Esophagus mucosa (tissue), 1 donor: ENCODE results near the gene IRGC. TPM values are rescaled to one million over a fixed set of nuclear protein-coding genes. Genes with fewer than 3 reads are reported as not detected.
"Not testable (repeated sequence)": the region's sequence is repeated elsewhere in the genome, so short reads cannot be mapped to it uniquely, and the experiment has no call there.

Source experiments
- ATAC-seq: fragments of 200-7000 bp; cut with Tn5 transposase; one replicate; pipeline ENCODE4 v1.9.1; 2020
- total RNA-seq: library from RNA; stranded (reverse); gene quantifications from one replicate; pipeline ENCODE4 v1.2.4, GENCODE V29; 2023
- donor health status: DM: yes; HTN: yes; CAD: no.

The IRGC gene
- total RNA-seq, 1 donor from 2014 or later = not detected

DNA sequence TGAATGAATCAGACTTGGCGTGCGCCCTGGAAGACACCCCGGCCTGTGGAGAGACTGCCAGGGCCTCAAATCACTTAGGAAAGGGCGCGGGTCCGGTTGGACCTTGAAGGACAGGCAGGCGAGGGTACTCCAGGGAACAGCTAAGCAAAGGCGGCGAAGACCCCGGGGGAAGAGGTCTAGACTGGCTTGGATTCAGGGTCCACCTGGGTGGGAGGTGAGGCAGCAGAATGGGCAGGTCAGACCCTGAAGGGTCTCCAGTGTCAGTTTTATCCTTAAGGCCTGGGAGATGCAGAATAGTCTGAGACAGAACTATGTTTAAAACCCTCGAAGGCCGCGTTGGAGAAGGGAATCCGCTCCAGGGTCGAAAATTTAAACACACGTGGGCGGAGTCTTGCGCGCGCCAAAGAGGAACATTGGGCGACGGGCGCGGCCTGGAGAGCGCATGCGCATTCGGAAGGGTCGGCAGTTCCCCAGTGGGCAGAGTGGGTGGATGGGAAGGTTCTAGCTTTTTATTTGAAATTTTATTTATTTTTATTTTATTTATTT, 39.5 kb downstream of the IRGC start:
- ATAC-seq = peak; percentile 6

DNA sequence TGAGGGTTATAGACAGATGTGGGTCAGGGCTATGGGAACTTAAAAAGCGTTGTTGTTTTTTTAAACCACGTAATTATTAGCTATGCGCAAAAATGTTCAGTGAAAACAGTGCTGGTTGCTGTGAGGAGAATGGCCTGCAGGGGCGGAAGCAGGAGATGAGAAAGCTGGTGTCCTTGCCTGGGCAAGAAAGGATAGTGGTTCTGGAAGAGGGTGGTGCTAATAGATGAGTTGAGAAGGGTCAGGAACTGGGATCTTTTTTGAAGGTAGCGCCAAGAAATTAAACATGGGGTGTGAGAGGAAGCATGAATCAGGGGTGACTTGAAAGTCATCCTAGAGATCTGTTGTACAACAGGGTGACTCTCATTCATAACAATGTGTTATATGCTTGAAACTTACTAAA, 43.6 kb downstream of the IRGC start:
- peak; percentile 45 for ATAC-seq

DNA sequence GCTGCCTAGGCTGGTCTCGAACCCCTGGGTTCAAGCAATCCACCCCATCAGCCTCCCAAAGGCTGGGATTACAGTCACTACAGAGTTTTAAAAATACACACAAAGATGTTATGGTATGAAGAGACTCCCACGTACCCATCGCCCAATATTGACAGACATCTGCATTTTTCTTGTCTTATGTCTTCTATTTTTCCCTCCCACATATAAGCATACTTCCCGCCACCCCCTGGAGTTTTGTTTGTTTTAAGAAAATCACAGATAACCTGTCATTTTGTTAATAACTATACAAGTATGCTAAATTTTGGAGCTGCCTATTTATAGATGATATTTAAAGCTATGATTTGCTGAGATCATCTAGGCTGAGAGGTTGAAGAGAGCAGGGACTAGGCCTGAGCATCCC, 45.1 kb downstream of the IRGC start:
- no peak for ATAC-seq

DNA sequence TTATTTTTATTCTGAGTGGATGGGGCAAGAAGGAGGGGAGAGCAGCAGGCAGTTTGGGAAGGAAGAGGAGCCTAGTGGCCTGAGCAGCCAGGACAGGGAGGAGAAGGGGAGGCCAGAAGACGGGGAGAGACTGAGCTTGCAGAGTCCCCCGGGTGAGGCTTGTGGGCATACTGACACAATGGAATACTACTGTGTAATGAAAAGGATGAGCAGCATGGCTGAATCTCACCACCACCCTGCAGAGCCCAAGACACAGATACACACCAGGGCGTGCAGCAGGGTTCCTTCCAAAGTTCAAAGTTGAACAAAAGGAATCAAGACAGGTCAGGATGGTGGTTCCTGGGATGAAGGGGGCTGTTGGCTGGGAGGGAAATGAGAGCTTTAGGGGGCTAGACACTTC, 46.9 kb downstream of the IRGC start:
- no peak for ATAC-seq

DNA sequence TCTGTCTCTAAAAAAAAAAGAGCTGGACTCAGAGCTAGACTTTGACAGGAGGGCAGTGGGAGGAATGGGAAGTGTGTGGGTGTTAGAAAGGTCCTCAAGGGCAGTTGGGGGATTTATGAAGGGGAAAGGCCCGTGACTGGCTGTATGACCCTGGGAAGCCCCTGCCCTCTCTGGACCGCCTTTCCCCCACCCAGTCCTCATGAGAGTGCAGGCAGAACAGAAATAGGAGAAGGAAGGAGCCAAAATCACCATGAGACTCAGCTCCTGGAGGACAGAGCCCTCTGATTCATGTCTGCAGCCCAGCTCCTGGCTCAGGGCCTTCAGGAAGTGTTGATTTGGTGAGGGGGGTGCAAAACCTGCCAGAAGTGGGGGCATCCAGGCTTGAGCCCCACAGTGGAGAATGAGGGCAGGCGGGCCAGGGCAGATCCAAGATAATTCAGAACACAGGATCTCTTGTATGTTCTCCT, 47.6 kb downstream of the IRGC start:
- ATAC-seq = no peak

DNA sequence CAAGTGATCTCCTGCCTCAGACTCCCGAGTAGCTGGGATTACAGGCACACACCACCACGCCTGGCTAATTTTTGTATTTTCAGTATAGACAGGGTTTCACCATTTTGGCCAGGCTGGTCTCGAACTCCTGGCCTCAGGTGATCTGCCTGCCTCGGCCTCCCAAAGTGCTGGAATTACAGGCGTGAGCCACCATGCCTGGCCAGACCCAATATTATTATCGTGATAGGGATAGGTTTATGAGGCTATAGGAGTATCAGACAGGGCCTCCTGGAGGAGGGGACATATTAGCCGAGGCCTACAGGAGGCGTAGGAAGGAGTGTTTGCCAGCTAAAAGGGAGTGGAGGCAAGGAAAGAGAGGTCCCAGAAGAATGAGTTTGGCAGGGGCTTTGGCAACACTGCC, 48.8 kb downstream of the IRGC start:
- not testable (repeated sequence) for ATAC-seq

DNA sequence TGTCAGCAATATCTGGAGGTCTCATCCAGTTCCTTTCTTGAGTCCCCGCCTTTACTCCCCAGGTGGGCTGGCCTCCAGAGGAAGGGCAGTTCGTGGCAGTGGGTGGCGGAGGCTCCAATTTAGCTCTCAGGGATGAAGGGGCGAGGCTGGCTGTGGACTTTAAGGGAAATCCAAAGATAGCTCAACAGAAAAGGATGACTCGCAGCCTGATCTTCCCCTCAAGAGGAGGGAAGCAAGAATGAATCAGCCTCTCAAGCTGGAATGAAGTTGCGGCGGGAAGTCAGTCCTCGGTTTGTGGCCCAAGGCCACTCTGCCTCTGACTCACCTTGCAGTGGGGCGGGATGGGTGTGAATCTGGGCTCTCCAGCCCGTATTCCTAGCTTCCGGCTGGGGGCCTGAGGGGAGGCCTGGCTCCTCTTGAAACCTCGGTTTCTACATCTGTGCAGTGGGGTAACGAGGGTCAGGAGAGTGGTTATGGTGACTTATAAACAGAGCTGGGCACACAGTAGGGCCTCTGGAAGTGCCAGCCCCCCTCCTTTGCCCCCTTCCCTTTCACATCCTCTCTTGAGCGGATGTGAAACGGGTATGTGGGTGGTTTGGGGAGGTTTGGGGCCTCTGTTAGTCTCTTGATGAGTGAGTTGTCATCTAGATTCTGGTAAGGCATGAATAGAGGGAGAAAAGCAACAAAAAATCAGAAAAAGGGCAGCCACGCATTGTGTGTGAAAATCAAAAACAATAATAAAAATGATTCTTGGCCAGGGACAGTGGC, 49.4 kb downstream of the IRGC start:
- peak; percentile 85 for ATAC-seq

DNA sequence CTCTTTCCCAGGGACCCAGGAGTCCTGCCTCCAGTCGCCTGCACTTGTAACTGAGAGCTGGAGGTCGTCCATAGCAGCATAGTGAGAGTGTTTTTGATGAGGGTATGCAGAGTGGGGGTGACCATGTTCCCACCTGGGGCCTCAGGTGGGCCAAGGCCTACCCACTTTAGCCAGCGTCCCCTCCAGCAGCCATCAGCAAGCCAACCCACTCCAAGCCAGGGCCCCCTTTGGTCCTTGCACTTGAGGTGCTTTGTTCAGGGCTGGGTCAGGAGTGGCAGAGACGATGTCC, 50.8 kb downstream of the IRGC start:
- ATAC-seq = no peak

DNA sequence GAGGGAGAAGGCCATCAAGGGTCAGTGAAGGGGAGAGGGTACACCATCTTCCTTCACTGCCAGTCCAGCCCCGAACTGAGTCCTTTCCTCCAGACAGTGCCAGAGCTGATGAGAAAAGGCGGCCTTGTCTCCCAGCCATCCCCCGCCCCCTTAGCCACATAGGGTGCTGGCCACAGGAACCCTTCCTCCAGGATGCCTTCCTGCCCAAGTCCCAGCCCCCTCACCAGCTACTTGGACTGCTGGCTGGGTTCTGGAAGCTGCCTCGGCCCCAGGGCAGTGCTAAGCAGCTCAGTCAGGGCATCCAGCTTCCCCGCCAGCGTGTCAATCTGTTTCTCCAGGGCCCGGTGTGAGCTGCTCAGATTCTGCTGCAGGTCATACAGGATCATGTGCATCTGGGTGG, 51.4 kb downstream of the IRGC start:
- no peak for ATAC-seq

DNA sequence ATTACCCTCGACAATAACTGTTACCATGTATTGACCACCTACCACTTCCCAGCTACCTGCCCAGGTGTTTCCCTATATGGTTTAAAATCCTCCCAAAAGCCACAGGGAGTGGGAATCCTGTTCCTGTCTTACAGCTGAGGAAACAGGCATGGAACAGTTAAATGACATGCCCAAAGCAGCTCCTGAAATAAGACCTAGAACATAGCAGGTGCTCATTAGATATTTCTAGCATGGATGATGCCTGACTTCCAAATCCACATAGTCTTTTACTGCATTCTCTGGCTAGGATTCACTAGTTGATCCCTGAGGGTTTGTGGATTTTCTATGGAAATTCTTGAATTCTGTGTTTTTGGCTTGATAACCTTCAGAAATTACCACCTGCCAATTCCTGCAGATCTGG, 51.9 kb downstream of the IRGC start:
- no peak for ATAC-seq

DNA sequence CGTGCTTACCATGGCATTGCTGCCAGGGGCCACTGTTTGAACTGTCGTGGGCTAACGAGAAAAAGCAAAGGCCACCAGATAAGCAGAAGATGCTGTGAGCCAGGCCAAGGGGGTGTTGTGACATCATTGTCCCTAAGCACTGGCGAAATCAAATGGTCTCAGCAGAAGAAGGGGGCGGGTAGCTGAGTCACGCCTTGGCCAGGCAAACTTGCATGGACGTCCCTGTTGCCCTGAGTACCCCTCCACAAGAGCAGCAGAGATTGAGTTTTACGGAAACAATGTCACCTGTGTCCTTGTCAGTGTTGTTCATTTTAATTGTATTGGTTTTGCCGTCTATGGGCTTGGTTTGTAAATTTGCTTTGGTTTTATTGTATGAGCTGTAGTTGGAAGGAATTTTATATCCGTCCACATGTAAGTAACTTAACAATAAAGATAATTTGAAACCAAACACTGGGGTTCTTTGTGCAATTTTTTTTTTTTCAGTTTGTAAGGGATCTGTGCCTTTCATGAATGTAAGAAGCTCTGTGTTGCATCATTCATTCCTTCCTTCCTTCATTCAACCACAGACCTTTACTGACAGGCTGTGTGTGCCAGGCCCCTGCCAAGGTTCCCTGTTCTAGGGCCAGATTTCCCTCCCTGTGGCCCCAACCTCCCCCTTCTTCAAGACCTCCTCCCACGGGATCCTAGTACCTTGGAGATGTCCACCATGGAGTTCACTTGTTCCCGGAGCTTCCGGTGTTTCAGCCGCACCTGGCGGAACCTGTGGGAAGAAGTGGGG, 52.6 kb downstream of the IRGC start:
- ATAC-seq = no peak

DNA sequence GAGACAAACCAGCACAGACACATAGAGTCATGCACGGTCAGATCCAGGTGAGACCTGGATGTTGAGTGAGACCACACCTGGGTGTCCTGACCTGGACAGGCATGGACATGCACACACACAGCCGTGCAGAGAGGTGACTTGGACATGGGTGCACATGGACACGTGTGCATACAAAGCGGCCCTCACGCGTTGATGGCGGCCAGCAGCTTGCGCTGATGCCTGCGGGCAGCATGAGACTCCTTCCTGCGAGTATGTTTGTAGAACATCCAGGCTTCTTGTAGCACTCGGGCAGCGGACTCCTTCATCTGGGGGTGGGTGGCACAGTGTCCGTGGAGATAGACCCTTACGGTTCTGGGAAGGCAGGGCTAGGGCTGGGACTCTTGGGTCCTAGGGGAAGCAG, 53.4 kb downstream of the IRGC start:
- no peak for ATAC-seq

Other genes starting within 250 kb of the IRGC start
- gene PHLDB3, start 211.3 kb upstream of the IRGC start, total RNA-seq = 52.2 TPM
- 81.9 TPM for gene ETHE1, start 188.9 kb upstream of the IRGC start, total RNA-seq
- 0.72 TPM for gene ZNF575, start 182.9 kb upstream of the IRGC start, total RNA-seq
- 15.6 TPM for gene XRCC1, start 140.5 kb upstream of the IRGC start, total RNA-seq
- 9.1 TPM for gene PINLYP, start 140.3 kb upstream of the IRGC start, total RNA-seq
- 10.5 TPM for gene IRGQ, start 119.9 kb upstream of the IRGC start, total RNA-seq
- 12.4 TPM for gene ZNF576, start 119.5 kb upstream of the IRGC start, total RNA-seq
- gene SRRM5, start 104.0 kb upstream of the IRGC start, total RNA-seq = 0.12 TPM
- 14.9 TPM for gene ZNF428, start 96.4 kb upstream of the IRGC start, total RNA-seq
- 13.0 TPM for gene CADM4, start 76.2 kb upstream of the IRGC start, total RNA-seq
- gene PLAUR, start 45.9 kb upstream of the IRGC start, total RNA-seq = 5.8 TPM
- gene SMG9, start 38.9 kb downstream of the IRGC start, total RNA-seq = 22.3 TPM
- 4.1 TPM for gene KCNN4, start 64.9 kb downstream of the IRGC start, total RNA-seq
- gene LYPD5, start 86.4 kb downstream of the IRGC start, total RNA-seq = 18.0 TPM
- 5.3 TPM for gene ZNF283, start 111.2 kb downstream of the IRGC start, total RNA-seq
- 0.36 TPM for gene ZNF404, start 167.9 kb downstream of the IRGC start, total RNA-seq
- gene ZNF45, start 219.2 kb downstream of the IRGC start, total RNA-seq = 6.0 TPM
- 0.88 TPM for gene ZNF221, start 235.2 kb downstream of the IRGC start, total RNA-seq